Measurements from ENCODE around the gene RNF223.

DNA sequence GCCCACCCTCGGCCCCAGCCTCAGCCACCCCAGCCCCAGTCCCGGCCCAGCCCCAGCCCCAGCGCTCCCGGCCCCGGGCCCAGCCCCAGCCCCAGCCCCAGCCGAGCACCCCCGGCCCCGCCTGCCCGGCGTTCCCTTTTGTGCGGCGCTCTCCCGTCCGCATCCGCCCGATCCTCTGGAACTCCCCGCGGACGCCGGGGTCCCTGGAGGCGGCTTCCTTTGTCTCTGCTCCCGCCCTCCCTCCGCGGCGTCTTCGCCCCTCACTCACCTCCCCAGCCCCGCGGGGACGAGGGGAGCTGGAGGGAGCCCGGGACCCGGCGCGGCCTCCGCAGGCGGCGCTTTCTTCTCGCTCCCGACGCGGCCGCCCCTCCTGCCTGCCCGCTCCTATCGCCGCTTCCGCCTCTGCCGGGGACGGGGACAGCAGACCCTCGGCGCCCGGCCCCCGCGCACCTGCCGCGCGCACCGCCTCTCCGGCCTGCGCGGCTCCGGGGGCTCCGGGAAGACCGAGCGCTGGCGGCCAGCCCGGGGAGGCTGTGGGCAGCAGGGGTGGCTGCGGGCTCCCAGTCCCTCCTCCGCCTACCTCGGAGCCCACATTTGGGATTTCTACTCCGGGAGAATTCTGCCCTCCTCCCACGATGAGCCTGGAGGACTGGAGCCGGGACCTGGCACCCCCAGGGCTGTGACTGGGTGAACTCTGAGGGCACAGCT lies 40.2 kb downstream of the RNF223 start:
- TF ChIP-seq POLR2AphosphoS5 (IDR thresholded peaks at IDR 0.05; ENCODE audit: insufficient read depth, low read depth, low read length) (no peak), POLR2A (IDR thresholded peaks at IDR 0.05; ENCODE audit: low read depth, low read length) (no peak), MYC (IDR thresholded peaks at IDR 0.05; ENCODE audit: low read depth, low read length) (no peak)
- TF ChIP-seq, protein P1, sequence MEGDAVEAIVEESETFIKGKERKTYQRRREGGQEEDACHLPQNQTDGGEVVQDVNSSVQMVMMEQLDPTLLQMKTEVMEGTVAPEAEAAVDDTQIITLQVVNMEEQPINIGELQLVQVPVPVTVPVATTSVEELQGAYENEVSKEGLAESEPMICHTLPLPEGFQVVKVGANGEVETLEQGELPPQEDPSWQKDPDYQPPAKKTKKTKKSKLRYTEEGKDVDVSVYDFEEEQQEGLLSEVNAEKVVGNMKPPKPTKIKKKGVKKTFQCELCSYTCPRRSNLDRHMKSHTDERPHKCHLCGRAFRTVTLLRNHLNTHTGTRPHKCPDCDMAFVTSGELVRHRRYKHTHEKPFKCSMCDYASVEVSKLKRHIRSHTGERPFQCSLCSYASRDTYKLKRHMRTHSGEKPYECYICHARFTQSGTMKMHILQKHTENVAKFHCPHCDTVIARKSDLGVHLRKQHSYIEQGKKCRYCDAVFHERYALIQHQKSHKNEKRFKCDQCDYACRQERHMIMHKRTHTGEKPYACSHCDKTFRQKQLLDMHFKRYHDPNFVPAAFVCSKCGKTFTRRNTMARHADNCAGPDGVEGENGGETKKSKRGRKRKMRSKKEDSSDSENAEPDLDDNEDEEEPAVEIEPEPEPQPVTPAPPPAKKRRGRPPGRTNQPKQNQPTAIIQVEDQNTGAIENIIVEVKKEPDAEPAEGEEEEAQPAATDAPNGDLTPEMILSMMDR (IDR thresholded peaks at IDR 0.05; ENCODE audit: extremely low read depth in 1 of 2, insufficient read depth in 1 of 2, low read depth in 1 of 2, low read length in 2 of 2), result no peak
